Cardiac muscle cell (in vitro differentiated cells and primary cell): ENCODE data around the gene PDE10A. TPM values are rescaled to one million over a fixed set of nuclear protein-coding genes. Genes with fewer than 3 reads are reported as not detected.

ENCODE experiments used
- DNase-seq, 2 donors: peaks; one replicate each; pipeline versions ENCODE4 v3.0.0 to v3.0.0-alpha.2; 2010 to 2017; ENCODE audit warnings: low read depth in 1 of 2, low spot score in 1 of 2
- H3K27ac ChIP-seq: fragments of 200-600 bp; sonication (generic); 2 replicates; pipeline ENCODE4 v1.5.1; 2016
- H3K27me3 ChIP-seq: fragments of 200-600 bp; sonication (generic); 2 replicates; pipeline ENCODE4 v1.6.0; 2016; ENCODE audit warnings: control low read depth
- H3K36me3 ChIP-seq: fragments of 200-600 bp; sonication (generic); 2 replicates; pipeline ENCODE4 v1.5.1; 2016; ENCODE audit warnings: control low read depth
- H3K4me1 ChIP-seq: fragments of 200-600 bp; sonication (generic); 2 replicates; pipeline ENCODE4 v1.8.1; 2017; ENCODE audit warnings: low read depth, mild to moderate bottlenecking, mixed run types
- H3K4me3 ChIP-seq: fragments of 200-600 bp; sonication (generic); 2 replicates; pipeline ENCODE4 v1.5.1; 2016; ENCODE audit warnings: mild to moderate bottlenecking
- H3K9me3 ChIP-seq: fragments of 200-600 bp; sonication (generic); 2 replicates; pipeline ENCODE4 v1.5.1; 2017; ENCODE audit warnings: low read depth, mild to moderate bottlenecking, control low read depth
- CTCF ChIP-seq: IDR thresholded peaks from 2 replicates; pipeline ENCODE4 v1.5.1; 2012; ENCODE audit warnings: low read depth, mild to moderate bottlenecking, low read length
- polyA plus RNA-seq: library from polyadenylated mRNA; unstranded; fragments of >200 nt; fragmentation: Nextera tagmentation; extraction: Ambion mirVana; gene quantifications from 2 replicates; pipeline ENCODE4 v1.2.1, GENCODE V29; 2016
- total RNA-seq: library from RNA; depleted of rRNA; stranded (reverse); fragments of >200 nt; gene quantifications from 2 replicates; pipeline ENCODE4 v1.2.3, GENCODE V29; 2016

Gene PDE10A
- total and polyA plus RNA-seq, 2 experiments from 2014 or later = 0.82 to 5.4 TPM

- Histone ChIP-seq H3K36me3 (no peaks in the 10 kb centered on the region), H3K27ac (no peak overlapping the region), H3K27me3 (no peaks in the 10 kb centered on the region), H3K4me1 (peaks cover 10% of the 10 kb centered on the region), H3K4me3 (no peak overlapping the region), H3K9me3 (no peaks in the 10 kb centered on the region)
- TF ChIP-seq CTCF = no peak
- DNase-seq = no peak
Observed at GRCh38 chr6:165390475-165390874, 272.6 kb downstream of the PDE10A start.

GRCh38 chr6:165389534-165389933 lies 273.5 kb downstream of the PDE10A start:
- DNase-seq = peak in 1 of 2 donors; percentile 38
- H3K27me3 ChIP-seq = no peaks in the 10 kb centered on the region
- H3K4me3 ChIP-seq = no peak overlapping the region
- H3K27ac ChIP-seq = no peak overlapping the region
- H3K4me1 ChIP-seq = peaks cover 10% of the 10 kb centered on the region
- no peak for TF ChIP-seq CTCF
- H3K9me3 ChIP-seq = no peaks in the 10 kb centered on the region
- no peaks in the 10 kb centered on the region for H3K36me3 ChIP-seq

GRCh38 chr6:165383323-165383722 lies 279.7 kb downstream of the PDE10A start:
- no peak overlapping the region for H3K4me3 ChIP-seq
- no peaks in the 10 kb centered on the region for H3K36me3 ChIP-seq
- no peak for DNase-seq
- no peak overlapping the region for H3K27ac ChIP-seq
- H3K9me3 ChIP-seq = no peaks in the 10 kb centered on the region
- no peaks in the 10 kb centered on the region for H3K27me3 ChIP-seq
- TF ChIP-seq CTCF = no peak
- no peaks in the 10 kb centered on the region for H3K4me1 ChIP-seq

- no peak for DNase-seq
- TF ChIP-seq CTCF = no peak
- Histone ChIP-seq H3K36me3 (no peaks in the 10 kb centered on the region), H3K9me3 (no peaks in the 10 kb centered on the region), H3K27me3 (no peaks in the 10 kb centered on the region), H3K4me3 (no peak overlapping the region), H3K27ac (no peak overlapping the region), H3K4me1 (no peaks in the 10 kb centered on the region)
Observed at GRCh38 chr6:165376100-165376499, 286.9 kb downstream of the PDE10A start.

GRCh38 chr6:165365371-165365770 lies 297.7 kb downstream of the PDE10A start:
- no peaks in the 10 kb centered on the region for H3K27me3 ChIP-seq
- no peaks in the 10 kb centered on the region for H3K36me3 ChIP-seq
- H3K4me3 ChIP-seq = no peak overlapping the region
- TF ChIP-seq CTCF = no peak
- no peaks in the 10 kb centered on the region for H3K4me1 ChIP-seq
- H3K9me3 ChIP-seq = no peaks in the 10 kb centered on the region
- no peak overlapping the region for H3K27ac ChIP-seq
- DNase-seq = no peak

- Histone ChIP-seq H3K27me3 (no peaks in the 10 kb centered on the region), H3K4me3 (no peak overlapping the region), H3K9me3 (no peaks in the 10 kb centered on the region), H3K27ac (no peak overlapping the region), H3K4me1 (no peaks in the 10 kb centered on the region), H3K36me3 (no peaks in the 10 kb centered on the region)
- no peak for TF ChIP-seq CTCF
- DNase-seq = no peak
Observed at GRCh38 chr6:165345700-165346099, 317.3 kb downstream of the PDE10A start.
